NCI-H1694 treated with DMSO at 0.1 percent for 48 hours (cell line): ENCODE data around the gene CCDC171.

Experiments used
- DNase-seq: peaks from one replicate; lab custom pipeline; 2025; lab: John Stamatoyannopoulos, UW

The CCDC171 gene

GRCh38 chr9:16000811-16001210, 448.0 kb downstream of the CCDC171 start:
- DNase-seq, result no peak

DNA sequence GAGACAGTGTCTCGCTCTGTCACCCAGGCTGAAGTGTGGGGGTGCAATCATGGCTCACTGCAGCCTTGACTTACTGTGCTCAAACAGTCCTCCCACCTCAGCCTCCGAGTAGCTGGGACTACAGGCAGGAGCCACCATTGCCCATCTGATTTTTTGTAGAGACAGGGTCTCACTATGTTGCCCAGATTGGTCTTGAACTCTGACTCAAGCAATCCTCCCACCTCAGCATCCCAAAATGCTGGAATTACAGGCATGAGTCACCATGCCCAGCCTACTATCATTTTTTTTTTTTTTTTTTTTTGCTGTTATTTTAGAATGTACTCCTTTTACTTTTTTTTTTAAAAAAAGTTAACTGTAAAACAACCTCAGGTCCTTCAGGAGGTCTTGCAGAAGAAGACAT, 449.0 kb downstream of the CCDC171 start:
- DNase-seq, result no peak

DNA sequence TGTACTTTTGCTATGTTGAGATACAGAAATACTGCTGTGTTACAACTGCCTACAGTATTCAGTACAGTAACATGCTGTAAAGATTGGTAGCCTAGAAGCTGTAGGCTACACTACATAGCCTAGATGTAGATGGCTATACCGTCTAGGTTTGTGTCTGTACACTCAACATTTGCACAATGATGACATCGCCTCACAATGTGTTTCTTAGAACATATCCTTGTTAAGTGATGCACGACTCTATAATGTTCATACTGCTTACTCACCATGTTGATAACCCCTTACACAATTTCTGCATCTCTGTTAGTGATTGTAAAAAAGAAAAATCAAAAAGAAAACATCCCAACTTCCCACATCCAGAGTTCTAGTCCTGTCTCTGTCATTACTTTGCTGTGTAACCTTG, 450.0 kb downstream of the CCDC171 start:
- no peak for DNase-seq

DNA sequence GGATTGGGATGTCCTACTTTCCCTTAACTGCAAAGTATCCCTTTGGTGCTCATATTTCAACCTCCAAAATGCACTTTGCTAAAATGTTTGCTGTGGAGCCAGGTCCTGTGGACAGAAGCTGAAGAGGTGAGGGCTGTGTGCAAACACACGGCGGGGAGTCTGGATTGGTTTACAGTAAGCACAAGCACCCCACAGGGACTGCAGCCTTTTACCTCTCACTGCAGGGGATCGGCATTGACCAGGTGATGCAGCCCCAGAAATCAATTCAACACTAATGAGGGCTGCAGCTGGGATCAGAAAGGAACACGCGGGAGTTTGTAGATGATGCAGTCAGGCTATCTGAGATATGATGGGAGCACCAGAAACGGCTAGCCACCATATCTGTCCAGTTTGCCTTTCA, 450.9 kb downstream of the CCDC171 start:
- no peak for DNase-seq

DNA sequence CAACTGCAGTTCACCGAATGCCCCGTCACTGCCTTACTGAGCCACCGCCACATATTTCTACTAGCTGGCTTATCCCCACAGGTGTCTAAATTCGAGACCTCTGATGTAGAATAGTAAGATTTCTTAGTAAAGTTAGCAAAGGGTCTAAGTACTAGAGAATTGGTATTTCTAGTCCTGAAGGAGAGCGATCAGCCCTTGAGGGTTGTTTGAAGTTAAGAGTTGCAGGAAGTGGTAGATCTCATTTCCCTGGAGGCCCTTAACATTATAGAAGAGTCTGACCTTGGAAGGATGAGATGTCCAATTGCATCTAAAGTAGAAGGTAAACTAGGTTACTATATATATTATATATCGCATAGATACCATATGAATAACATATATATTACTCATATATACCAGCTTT, 451.8 kb downstream of the CCDC171 start:
- no peak for DNase-seq

GRCh38 chr9:16010221-16010620, 457.4 kb downstream of the CCDC171 start:
- no peak for DNase-seq

- DNase-seq, result no peak
Measured at GRCh38 chr9:16012621-16013020, 459.8 kb downstream of the CCDC171 start.

GRCh38 chr9:16013366-16013765, 460.5 kb downstream of the CCDC171 start:
- DNase-seq, result no peak

DNA sequence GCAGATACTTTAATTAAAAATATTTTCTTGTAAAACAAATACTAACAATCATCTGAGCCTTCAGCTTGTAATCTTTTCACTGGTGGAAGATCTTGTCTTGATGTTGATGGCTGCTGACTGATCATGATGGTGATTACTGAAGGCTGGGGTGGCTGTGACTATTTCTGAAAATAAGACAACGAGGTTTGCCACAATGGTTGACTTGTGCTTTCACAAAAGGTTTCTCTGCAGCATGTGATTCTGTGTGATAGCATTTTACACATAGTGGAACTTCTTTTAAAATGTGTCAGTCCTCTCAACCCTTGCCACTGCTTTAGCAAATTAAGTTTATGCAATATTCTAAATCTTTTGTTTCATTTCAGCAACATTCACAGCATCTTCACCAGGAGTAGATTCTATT, 461.0 kb downstream of the CCDC171 start:
- no peak for DNase-seq

DNA sequence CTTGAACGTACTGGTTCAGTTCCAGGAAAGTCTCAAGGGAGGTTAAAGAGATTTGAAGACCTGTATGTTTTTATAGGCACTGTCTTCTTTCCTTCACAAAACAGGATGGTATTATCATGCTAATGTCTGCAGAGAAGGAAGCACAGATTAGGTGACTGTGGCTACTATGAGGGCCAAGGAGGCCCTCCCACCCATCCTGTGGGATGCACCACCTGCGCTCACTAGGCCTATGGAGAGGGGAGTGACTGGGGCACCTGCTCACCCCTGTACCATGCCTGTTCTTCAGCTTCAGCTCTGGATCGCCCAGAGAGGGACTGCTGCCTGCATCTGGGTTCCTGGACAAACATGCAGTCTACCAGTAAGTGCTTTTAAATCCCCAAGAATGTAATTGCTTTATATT, 469.4 kb downstream of the CCDC171 start:
- no peak for DNase-seq

GRCh38 chr9:16023446-16023845, 470.6 kb downstream of the CCDC171 start:
- no peak for DNase-seq
